ENCODE measurements around the gene CD300LF.

The CD300LF gene

DNA sequence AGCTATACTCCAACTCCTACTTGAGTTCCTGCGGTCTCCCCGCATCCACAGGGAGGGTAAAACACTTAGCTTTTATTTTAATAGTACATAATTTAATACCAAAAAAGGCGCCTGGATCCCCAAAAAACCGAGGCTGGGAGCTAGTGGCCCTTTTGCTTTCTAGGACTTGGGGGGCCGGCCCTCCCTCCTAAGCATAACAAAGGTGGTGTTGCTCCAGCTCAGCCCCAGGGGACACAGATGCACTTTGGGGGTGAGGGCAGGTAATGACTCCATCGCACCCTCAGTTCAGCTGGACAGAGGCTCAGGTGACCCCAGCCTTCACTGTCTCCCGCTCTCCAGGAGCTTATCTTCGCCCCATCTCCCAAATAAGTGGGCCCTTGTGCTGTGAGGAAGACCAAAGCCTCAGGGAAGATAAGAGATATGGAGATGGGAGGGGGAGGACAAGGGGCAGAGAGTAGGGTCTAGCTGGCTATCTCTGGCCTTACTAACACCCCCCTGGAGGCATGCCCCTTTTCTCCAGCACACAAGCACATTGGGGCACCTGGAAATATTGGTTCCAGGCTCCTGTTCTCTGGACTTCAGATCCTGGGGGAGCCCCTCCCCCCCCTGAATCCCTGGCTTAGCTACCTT lies 32.9 kb upstream of the CD300LF start:
- no peak for DNase-seq (ENCODE audit: low read depth)

DNA sequence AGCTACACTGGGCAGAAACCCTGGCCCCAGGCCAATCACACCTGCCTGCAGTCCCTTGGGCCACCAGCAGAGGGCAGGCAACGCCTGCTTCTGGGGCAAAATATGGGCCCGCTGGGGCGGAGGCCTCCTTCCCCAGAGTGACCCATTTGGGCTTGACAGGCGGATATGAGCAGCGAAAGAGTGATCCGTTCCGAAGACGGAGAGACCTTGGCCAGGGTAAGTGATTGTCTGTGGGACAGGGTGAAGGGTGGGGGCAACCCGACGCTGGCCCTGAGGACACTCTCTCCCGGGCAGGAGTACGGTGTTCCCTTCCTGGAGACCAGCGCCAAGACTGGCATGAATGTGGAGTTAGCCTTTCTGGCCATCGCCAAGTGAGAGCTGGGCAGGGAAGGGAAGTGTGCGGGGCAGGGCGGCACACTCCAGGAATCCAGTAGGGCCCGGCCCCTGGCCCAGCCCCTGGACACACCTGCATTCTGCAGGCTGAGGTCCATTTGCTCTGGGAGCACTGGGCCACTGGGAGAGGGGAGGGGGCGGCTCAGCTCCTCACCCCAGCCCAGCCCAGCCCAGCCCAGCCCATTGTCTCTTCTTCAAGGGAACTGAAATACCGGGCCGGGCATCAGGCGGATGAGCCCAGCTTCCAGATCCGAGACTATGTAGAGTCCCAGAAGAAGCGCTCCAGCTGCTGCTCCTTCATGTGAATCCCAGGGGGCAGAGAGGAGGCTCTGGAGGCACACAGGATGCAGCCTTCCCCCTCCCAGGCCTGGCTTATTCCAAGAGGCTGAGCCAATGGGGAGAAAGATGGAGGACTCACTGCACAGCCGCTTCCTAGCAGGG lies 32.2 kb upstream of the CD300LF start:
- DNase-seq (ENCODE audit: low read depth), result peak; percentile 71

DNA sequence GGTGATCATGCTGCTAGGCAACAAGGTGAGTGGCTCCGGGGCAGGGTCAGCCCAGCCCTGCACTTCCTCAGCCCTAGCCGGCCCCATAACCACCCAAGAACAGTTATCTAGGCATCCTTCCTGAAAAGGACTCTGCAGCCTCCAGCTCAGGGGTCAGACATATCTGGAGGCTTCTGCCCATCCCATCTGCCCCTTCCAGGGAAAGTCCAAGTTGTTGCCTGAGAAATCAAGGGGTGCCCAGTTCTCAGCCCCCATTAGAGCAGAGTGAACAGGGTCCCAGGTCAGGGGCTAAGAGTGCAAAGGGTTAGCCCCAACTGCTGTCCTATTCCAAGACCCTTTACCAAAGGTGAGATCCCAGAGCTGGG lies 31.6 kb upstream of the CD300LF start:
- no peak for DNase-seq (ENCODE audit: low read depth)

DNA sequence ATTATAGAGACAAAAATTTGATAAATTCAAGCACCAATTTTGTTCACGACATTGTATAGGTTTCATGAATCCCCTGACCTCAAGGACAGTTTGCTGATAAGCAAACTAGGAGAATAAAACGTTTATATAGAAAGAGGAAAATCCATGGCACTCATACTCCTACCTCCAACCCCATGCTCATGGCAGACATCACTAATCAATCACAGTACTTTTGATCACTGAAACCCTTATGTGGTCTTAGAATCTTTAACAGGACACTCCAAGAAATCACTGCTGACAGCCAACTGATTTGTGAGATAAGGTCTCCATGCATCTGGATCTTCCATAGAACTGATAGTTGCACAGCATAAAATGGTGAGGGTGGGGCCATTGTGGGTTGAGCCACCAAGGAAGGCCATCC lies 31.0 kb upstream of the CD300LF start:
- DNase-seq (ENCODE audit: low read depth), result no peak

DNA sequence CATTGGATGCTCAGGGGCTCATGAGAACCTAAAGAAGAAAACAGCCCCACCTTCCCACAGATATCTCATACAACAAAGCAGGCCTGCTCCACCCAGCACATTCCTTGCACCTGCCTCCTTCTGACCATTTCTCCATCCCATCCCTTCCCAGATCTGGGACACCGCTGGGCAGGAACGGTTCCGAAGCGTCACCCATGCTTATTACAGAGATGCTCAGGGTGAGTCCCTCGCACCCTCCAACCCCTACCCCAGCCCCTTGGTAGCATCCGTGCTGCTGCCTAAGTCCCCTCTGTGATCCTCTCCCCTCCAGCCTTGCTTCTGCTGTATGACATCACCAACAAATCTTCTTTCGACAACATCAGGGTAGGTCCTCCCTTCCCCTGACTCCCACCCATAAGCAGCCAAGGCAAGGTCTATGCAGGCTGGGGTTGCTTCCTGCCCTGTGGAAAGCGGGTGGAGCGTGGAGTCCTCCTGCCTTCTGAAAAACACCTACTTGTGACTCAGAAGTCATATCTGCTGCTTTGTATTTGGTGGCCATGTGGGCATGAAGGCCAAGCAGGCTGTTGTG lies 30.3 kb upstream of the CD300LF start:
- DNase-seq (ENCODE audit: low read depth), result no peak

DNA sequence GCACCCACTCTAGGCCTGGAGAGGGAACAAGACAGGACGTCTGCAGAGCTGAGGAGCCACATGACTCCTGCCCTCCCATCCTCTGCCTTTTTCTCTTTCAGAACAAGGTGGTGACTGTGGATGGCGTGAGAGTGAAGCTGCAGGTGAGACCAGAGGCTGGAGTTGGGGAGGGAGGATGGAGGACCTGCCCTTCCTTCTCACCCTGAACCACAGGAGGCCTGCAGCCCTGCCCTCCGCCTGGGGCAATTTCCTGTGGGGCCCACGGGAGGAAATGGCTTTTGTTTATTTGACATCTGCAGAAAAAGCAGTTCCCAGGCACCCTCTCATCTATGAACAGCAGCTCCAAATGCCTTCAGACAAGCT lies 29.4 kb upstream of the CD300LF start:
- DNase-seq (ENCODE audit: low read depth), result no peak

DNA sequence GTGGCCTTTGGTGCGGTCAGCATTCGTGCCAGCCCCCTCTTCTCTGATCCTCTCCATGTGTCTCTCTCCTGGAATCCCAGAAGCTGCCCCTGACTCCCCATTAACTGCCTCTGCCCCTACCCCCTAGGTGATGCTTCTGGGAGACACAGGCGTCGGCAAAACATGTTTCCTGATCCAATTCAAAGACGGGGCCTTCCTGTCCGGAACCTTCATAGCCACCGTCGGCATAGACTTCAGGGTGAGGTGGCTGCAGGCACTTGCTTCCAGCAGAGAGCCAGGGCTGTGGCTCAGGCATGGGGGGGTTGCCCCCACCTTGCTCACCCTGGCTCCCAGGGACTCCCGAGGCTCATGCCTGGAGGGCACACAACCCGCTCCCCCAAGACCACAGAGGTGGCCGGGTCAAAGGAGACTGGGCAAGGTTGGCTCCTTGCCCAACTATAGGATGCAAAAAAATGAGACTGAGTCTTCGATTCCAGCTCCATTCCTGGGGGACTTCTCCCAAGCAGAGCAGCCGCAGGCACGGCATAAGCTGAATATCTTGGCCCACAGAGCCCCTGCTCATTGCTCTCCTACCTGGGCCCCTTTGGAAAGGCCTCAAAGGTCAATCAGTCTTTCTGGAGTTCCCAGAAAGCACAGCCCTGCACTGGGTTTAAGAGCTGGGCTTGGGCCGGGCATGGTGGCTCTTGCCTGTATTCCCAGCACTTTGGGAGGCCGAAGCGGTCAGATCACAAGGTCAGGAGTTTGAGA lies 28.1 kb upstream of the CD300LF start:
- no peak for DNase-seq (ENCODE audit: low read depth)

DNA sequence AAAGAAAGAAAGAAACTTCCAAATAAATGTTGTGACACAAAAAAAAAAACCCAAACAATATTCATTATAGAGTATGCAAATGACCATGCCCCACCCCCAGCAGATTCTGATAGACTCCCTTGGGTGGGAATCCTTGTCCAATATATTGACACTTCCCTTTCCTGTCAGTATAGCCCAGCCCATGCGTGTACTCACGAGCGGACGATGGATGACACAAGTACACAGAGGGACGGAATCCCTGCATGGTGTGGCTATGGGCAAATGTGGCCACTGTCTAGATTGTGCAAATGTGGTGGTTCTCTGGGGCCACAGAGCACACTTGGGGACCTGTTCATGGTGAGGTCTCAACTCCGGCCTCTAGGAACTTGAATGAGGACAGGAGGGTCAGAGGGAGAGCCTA lies 27.4 kb upstream of the CD300LF start:
- no peak for DNase-seq (ENCODE audit: low read depth)

DNA sequence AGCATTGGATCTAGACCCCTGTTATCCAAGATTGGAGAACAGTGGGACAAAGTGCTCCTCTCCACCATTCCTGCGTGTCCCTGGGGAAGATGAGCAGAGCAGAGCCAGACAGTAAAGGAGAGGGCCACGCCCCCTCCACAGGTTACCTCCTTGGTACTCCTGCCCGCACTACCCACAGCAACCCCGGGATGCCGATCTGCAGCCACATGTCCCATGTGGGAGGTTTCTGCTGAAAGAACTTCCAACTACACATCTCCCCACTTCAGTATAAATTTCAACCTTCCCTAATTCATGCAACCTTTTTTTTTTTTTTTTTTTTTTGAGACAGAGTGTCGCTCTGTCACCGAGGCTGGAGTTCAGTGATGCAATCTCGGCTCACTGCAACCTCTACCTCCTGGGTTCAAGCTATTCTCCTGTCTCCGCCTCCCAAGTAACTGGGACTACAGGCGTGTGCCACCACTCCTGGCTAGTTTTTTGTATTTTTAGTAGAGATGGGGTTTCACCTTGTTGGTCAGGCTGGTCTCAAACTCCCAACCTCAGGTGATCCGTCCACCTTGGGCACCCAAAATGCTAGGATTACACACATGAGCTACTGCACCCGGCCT lies 26.6 kb upstream of the CD300LF start:
- DNase-seq (ENCODE audit: low read depth), result no peak

DNA sequence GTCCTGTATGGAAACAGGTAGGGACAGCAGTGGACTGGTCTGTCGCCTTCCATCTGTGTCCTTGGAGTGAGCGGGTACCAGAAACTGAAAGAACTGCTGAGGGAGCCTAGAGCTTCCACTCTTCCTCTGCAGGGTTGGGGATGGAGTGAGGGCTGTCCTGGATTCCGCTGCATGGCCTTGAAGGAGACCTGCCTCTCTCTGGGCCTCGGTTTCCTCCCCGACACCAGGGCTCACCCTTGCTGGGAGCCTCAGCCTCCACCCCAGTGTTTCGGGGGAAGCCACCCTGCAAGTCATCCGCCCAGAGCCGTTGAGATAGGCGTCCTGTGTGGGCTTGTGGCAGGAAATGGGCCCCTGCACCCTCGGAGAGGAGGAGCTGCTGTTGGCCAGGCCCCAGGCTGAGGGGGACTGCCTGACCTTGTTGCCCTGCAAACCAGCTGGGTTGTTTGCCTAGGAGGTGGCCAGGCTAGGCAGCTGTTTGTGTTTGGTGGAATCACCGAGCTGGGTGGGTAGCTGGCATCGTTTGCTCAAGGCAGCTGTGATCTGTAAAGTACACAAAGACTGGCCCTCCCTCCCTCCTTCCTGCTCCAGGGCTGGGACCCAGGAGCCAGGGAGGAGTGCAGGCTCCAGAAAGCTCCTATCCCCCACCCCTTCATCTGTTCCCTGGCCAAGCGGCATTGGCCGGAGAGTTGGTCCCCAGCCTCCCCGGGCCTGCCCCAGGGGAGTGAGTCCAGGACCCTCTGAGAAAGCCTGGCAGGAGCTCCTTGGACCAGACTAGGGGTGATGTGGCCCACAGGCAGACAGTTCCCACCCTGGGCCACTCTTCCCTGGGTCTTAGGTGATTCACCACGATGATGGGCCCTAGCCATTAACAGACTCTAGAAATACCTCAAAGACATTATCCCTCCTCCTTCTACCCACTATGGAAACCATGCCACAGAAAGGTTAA lies 25.6 kb upstream of the CD300LF start:
- peak; percentile 49 for DNase-seq (ENCODE audit: low read depth)

DNA sequence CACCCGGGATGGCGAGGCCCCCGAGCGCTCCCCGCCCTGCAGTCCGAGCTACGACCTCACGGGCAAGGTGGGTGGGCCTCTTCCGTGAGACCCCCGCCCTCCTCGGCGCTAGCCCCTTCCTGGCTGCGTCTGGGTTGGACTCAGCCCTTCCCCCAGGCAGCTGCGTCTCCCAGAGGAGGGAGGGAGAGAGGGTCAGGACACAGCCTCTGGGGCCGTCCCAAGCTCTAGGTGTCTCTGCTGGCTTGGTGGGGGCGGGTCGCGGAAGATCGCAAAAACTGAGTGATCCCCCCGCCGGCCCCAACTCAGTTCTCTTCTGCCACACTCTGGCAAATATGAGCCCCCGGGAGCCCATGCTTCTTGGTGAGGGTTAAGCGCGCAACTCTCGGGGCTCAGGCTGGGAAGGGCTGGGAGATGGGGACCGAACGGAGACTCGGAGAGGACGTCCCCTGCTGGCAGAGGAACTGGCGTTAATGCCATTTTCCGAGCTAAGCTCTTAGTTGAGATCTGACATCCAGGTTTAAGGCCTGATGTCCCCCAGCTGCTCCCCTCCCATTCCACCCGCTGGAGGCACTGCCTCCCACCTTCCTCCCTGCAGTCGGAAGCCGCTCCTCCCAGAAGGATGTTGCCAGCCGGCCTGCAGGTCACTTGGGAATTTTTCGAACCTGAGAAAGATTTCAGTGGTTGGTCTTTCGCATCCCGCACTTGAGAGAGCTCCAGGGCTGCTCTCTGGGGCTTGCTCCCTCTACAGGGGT lies 24.8 kb upstream of the CD300LF start:
- no peak for DNase-seq (ENCODE audit: low read depth)

DNA sequence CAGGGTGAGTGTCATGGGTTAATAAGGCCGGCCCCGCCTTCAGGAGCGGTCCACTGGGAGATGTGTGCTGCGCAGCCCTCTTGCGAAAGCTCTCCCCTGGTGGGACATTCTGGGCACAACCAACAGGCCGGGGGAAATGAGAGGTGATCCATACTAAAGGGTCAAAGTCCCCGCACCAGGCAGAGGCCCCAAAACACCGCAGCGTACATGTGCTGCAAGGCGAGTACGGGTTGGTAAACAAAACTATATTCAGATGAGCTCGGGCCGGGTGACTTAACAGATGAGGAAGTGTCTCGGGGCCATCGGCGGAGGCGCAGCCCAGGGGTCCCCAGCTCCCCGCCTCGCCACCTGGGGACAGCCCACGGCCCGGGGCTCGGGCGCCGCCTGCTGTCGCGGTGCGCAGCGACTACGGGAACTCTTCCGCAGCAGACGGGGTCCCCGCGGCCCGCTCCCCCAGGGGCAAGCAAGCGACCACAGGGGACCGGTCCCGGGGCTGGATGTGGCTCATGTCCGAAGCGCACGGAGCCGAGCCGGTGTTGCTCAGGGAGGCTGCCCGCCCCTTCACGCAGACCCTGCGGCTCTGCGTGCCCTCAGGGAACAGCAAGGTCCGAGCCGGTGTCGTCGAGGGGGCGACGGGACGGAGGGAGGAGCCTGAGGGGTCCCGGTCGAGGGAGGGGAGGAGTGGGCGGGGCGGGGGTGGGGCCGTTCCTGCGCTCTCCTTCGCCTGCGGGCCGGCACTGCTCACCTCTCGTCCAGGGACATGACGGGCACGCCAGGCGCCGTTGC lies 24.0 kb upstream of the CD300LF start, which contains the start of gene RAB37:
TSS of gene RAB37 (plus strand) at position 744 of the 786 bp plus-strand sequence. CDS start at position 761, 17 bp downstream.
- DNase-seq (ENCODE audit: low read depth), result no peak

DNA sequence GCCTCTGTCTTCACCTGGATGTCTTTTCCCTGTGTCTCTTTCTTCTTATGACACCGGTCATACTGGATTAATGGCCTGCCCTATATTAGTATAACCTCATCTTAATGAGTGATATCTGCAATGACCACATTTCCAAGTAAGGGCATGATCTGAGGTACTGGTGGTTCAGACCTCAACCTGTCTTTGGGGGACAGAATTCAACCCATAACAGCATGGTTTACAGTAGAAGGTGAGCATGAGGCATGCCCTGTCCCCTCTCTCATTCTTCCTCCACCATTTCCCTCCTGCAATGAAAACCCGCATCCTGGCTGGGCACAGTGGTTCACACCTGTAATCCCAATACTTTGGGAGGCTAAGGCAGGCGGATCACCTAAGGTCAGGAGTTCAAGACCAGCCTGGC lies 21.5 kb upstream of the CD300LF start:
- DNase-seq (ENCODE audit: low read depth), result no peak

DNA sequence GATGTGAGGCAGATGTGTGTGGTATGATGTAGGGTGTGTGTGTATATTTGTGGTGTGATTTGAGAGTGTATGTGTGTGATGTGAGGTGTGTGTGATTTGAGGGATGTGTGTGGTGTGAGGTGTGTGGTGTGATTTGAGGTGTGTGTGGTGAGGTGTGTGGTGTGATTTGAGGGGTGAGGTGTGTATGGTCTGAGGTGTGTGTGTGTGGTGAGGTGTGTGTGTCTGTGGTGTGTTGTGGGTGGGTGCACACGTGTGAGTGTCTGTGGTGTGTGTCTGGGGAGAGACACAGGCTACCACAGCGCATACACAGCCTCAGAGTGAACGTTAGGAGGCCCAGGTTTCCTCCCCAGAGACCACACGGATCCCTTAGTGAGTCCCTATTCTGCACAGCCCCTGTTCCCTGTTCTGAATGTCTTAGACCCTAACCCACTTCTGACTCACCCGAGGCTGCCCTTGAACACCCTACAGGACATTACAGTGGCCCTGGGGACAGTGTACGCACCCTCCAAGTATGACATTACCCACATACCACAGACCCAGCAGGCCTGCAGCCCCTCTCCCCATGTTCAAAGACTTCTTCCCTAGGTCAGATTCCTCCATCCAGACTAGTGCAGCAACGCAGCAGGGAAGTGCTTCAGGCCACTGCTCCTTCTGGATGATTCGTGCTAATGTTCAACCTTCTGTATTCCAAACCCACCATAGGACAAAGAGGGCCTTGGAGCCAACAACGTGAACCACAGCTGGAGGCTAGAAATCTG lies 20.8 kb upstream of the CD300LF start:
- DNase-seq (ENCODE audit: low read depth), result no peak

DNA sequence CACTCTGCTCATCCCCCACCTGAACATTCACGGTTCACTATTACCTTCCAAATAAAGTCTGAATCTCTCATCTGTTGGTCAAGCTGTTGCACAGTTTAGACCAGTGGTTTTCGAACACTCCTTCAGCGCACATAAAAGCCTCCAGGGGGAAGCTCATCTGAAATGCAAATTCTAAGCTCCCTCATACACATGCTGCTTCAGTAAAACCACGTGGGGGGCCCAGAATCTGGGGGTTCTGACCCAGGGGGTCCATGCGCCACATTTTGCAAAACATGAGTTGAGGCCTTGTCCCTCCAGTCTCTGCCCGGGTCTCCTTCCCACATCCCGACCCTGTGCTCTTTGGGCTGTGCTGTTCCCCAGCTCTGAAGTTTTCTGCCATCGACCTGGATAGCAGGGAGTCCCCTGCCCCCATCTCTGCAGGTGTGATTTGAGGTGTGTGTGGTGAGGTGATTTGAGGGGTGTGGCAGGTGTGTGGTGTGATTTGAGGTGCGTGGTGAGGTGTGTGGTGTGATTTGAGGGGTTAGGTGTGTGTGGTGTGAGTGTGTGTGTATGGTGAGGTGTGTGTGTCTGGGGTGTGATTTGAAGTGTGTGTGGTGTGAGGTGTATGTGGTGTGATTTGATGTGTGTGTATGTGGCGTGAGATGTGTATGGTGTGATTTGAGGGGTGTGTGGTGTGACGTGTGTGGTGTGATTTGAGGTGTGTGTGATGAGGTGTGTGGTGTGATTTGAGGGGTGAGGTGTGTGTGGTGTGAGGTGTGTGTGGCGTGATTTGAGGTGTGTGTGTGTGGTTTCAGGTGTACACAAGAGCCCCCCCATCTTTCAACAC lies 19.5 kb upstream of the CD300LF start:
- DNase-seq (ENCODE audit: low read depth), result no peak

DNA sequence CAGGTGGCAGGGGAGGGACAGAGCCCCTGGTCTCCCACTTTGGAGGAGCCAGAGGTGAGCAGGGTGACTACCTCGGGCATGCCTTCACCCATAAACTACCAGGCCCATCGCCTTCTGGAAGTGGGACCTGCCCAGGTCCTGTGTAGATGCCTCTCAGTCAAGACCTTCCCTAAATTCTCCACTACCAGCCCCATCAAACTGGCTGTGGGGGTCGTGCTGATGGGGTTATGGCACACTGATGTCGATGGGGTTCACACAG lies 18.6 kb upstream of the CD300LF start:
- DNase-seq (ENCODE audit: low read depth), result no peak

DNA sequence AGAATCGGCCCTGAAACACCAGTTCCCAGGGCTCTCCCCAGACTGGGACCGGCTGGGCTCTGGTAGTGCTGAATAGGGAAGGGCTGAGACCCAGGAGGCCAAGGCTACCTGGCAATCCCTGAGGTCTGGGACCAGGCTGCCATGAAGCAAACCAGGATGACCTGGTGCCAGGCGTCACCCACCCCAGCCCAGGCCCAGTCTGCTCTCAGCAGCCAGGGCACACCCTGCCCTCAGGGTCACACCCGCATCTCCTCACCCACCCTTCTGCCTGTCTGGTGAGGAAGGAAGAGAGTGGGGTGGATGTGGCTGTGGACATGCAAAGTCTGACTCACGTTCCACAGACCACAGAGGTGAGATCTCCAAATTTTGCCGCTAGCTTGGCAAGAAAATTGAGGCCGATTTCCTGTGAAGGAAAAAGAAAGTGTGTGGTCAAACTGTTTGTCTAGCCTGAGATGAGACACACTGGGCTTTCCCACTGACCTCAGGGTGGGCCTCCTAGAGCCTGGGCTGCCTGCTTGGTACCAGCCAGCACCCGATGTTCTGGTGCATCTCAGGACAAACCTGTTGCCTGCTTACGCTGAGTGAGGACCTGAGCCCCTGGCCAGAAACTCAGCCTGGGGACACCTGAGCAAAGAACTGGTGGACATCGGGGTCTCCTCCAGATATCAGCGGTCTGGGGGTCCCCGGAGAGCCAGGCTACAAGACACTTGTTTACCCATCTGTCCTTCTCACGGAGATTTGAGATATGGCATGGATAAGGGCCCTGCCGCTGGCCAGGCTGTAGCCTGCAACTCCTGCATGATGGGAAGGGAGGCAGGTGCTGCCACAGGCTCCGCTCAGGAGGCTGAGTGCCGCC lies 18.0 kb upstream of the CD300LF start:
- no peak for DNase-seq (ENCODE audit: low read depth)

All from stimulated activated CD8-positive, alpha-beta memory T cell treated with anti-CD3 and anti-CD28 coated beads, Interleukin-7, amount 100 ng/mL, for 24 hours (primary cell).